K562 (cell line): ENCODE results near the gene TRDMT1. TPM values are rescaled to one million over a fixed set of nuclear protein-coding genes. Genes with fewer than 3 reads are reported as not detected.
A peak's percentile ranks its signal among the peaks of the same experiment; 100 is the strongest.

Experiments
- ARNT ChIP-seq, 2 experiments: fragments of 450-650 bp; IDR thresholded peaks; 2 replicates each; pipeline ENCODE4 v1.6.1; 2016; ENCODE audit warnings: mild to moderate bottlenecking in 1 of 2
- CCNT2 ChIP-seq: IDR thresholded peaks from 2 replicates; pipeline ENCODE4 v1.6.1; 2011; ENCODE audit warnings: borderline replicate concordance, low read depth, mild to moderate bottlenecking, moderate library complexity, mixed read lengths, low read length; ENCODE audit not compliant: insufficient read length; ENCODE audit errors: extremely low read depth
- CUX1 ChIP-seq: fragments of 200-800 bp; sonication (Bioruptor generic); IDR thresholded peaks from 2 replicates; pipeline ENCODE4 v1.6.1; 2016; ENCODE audit warnings: missing genetic modification characterization, missing compliant biosample characterization
- HCFC1 ChIP-seq: IDR thresholded peaks from 2 replicates; pipeline ENCODE4 v1.6.1; 2012; ENCODE audit warnings: low read depth, low read length, improper control_type of control experiment
- HNRNPK ChIP-seq: fragments of 200-400 bp; formaldehyde crosslinking; IDR thresholded peaks from one replicate; pipeline ENCODE4 v1.6.1; 2018; ENCODE audit warnings: mild to moderate bottlenecking, low read depth, low read length; ENCODE audit not compliant: poor library complexity, severe bottlenecking
- MAZ ChIP-seq, 2 experiments: fragments of 450-650 bp in 1 of 2; sonication (generic) in 1 of 2; formaldehyde crosslinking; IDR thresholded peaks in 1 of 2; conservative IDR thresholded peaks in 1 of 2; 2 replicates each; pipeline versions ENCODE4 v1.4.0 to v1.5.0; 2020; ENCODE audit warnings: mild to moderate bottlenecking in 1 of 2, missing genetic modification reagents in 1 of 2
- MEF2D ChIP-seq: conservative IDR thresholded peaks from 2 replicates; pipeline ENCODE4 v1.6.1; 2016; ENCODE audit warnings: low read depth, missing genetic modification characterization, missing compliant biosample characterization
- MTA2 ChIP-seq: fragments of 450-650 bp; IDR thresholded peaks from 2 replicates; pipeline ENCODE4 v1.6.1; 2016; ENCODE audit warnings: low read depth
- STAT5A ChIP-seq: IDR thresholded peaks from 2 replicates; pipeline ENCODE4 v1.6.1; 2012; ENCODE audit warnings: low read length, inconsistent platforms, borderline replicate concordance
- TEAD2 ChIP-seq: fragments of 450-650 bp; IDR thresholded peaks from 2 replicates; pipeline ENCODE4 v1.6.1; 2016; ENCODE audit warnings: missing genetic modification characterization, control low read depth, missing compliant biosample characterization
- TRIM25 ChIP-seq: fragments of 450-650 bp; IDR thresholded peaks from 2 replicates; pipeline ENCODE4 v1.7.0; 2016; ENCODE audit warnings: borderline replicate concordance
- ZBED1 ChIP-seq: IDR thresholded peaks from 2 replicates; pipeline ENCODE4 v1.6.1; 2014
- ZC3H11A ChIP-seq: IDR thresholded peaks from 2 replicates; pipeline ENCODE4 v1.6.1; 2012; ENCODE audit warnings: low read depth, low read length, improper control_type of control experiment
- ZFP91 ChIP-seq: sonication (generic); formaldehyde crosslinking; IDR thresholded peaks from 2 replicates; pipeline ENCODE4 v1.8.0; 2022; ENCODE audit warnings: mild to moderate bottlenecking, missing genetic modification reagents
- ZNF175 ChIP-seq: fragments of 200-800 bp; sonication (Bioruptor generic); IDR thresholded peaks from 2 replicates; pipeline ENCODE4 v1.6.1; 2016; ENCODE audit warnings: low read depth, mild to moderate bottlenecking, missing genetic modification characterization, missing compliant biosample characterization
- ZNF740 ChIP-seq, 3 experiments: fragments of 200-800 bp in 1 of 3; sonication (Bioruptor generic) in 1 of 3; sonication (generic) in 1 of 3; formaldehyde crosslinking in 1 of 3; IDR thresholded peaks; 2 replicates each; pipeline versions ENCODE4 v1.6.1 to v1.8.0; 2016 to 2022; ENCODE audit warnings: mild to moderate bottlenecking in 2 of 3, missing compliant biosample characterization in 2 of 3, missing genetic modification characterization in 2 of 3, missing genetic modification reagents in 1 of 3
- ZNF75A ChIP-seq: fragments of 450-650 bp; formaldehyde crosslinking; IDR thresholded peaks from 2 replicates; pipeline ENCODE4 v1.4.0; 2020; ENCODE audit warnings: mild to moderate bottlenecking
- polyA plus RNA-seq, 8 experiments: library from polyadenylated mRNA; depleted of rRNA in 4 of 8; stranded (reverse) in 5 of 8; unstranded in 3 of 8; fragments of >200 nt; fragmentation: Nextera tagmentation in 2 of 8; fragmentation: Illumina TruSeq in 1 of 8; extraction: Ambion mirVana in 2 of 8; extraction: Trizol in 1 of 8; gene quantifications; 2 replicates each; pipeline versions ENCODE4 v1.2.1 to v1.2.3, GENCODE V29; 2011 to 2014; ENCODE audit warnings: inconsistent platforms in 1 of 8, missing spikeins in 1 of 8
- total RNA-seq, 7 experiments: library from RNA; depleted of rRNA in 6 of 7; stranded (reverse); fragments of >200 nt in 6 of 7; fragmentation: Illumina TruSeq in 2 of 7; extraction: Trizol in 2 of 7; gene quantifications; 2 replicates each; pipeline versions ENCODE4 v1.2.1 to v1.2.3, GENCODE V29; 2011 to 2021; ENCODE audit warnings: low replicate concordance in 1 of 7

Gene TRDMT1
- total and polyA plus RNA-seq, 9 of the 15 experiments (the other 6 are each of a cell fraction or from before 2014, with no cell fraction given) = 5.4 to 12.6 (median 9.3) TPM

- TF ChIP-seq ZNF75A (CRISPR knock-in tag) = no peak
- no peak for TF ChIP-seq ZFP91 (CRISPR knock-in tag)
- TF ChIP-seq HCFC1 = no peak
- no peak for TF ChIP-seq MTA2
- TF ChIP-seq MEF2D = no peak
- 0 out of 2 replicates have a peak, but pooled peaks have one; percentile 10 for TF ChIP-seq STAT5A
- no peak for TF ChIP-seq MAZ (CRISPR knock-in tag; conservative IDR thresholded peaks at IDR 0.05 in 1 of 2, IDR thresholded peaks at IDR 0.05 in 1 of 2)
- TF ChIP-seq ZNF740 (CRISPR knock-in tag; IDR thresholded peaks at IDR 0.05) = no peak
- TF ChIP-seq ZNF740 (tag; IDR thresholded peaks at IDR 0.05) = no peak; a peak in 1 of 4 replicates
- no peak for TF ChIP-seq TRIM25
- TF ChIP-seq HNRNPK = no peak
- TF ChIP-seq ARNT (IDR thresholded peaks at IDR 0.05) = peak in 1 of 2 experiments; percentile 67; a peak in 2 of 4 replicates
- TF ChIP-seq ZC3H11A = no peak
- TF ChIP-seq CCNT2 = peak; percentile 53
- peak; percentile 14; the same call in 1 of the 2 replicates for TF ChIP-seq CUX1 (CRISPR knock-in tag)
- TF ChIP-seq ZBED1 = no peak
- peak; percentile 76 for TF ChIP-seq ZNF175 (CRISPR knock-in tag)
- TF ChIP-seq TEAD2 (tag) = no peak
Observed at GRCh38 chr10:17216217-17216900, 14.9 kb upstream of the TRDMT1 start (continued).
